ENCODE results near the gene NFYC.

The NFYC gene

GRCh38 chr1:40691538-40692428 is at the start of gene NFYC:
Gene NFYC, plus strand, starts transcription at chr1:40691704. Its CDS starts 47,140 bp downstream, at chr1:40738844.
- peak; percentile 98 for DNase-seq

DNA sequence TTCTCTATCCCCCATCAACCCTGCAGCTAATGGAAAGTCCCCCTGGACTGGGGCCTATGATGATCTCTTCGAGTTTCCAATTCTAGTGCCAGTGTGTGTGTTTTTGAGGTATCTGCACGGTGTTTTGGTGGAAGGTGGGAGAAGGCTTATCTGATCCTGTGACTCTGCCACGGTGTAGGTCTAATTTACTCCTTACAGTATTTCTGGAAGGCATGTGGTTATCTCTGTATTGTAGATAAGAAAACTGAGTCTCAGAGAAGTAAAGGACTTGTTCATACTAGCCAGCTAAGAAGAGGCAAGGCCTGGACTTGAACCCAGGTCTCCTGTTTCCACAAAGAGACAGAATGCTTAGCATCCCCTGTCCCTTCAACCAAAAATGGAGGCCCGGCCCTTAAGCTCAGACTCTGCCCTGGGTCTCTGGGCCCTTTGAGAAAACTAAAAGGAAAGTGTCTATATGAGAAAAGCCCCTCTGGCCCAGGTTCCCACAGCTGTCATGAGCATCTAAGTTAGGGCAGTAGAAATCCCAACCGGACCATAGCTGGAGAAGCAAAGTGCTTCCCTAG is 46.3 kb upstream of the NFYC start:
- DNase-seq: no peak

DNA sequence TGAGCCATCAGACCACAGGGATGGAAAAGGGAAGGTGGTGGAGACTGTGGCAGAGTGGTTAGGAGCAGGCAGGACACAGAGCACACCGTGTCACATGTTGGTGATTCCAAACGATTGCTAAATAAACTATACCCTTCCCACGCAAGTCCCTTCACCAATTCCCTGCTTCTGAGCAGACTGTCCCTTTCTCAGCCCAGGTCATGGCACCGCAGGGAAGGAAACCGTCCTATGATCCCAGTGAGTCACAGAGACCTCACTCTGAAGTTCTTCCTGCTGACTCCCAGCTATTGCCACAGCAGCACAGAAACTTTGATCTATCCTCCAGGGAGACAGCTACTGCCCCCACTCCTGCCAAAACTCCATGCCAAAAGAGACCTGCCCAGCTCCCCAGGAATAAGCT is 45.2 kb upstream of the NFYC start:
- DNase-seq: no peak

- DNase-seq: no peak
Observed at GRCh38 chr1:40648200-40648599, 43.3 kb upstream of the NFYC start.

GRCh38 chr1:40648928-40649591 is 42.4 kb upstream of the NFYC start:
- no peak for DNase-seq

DNA sequence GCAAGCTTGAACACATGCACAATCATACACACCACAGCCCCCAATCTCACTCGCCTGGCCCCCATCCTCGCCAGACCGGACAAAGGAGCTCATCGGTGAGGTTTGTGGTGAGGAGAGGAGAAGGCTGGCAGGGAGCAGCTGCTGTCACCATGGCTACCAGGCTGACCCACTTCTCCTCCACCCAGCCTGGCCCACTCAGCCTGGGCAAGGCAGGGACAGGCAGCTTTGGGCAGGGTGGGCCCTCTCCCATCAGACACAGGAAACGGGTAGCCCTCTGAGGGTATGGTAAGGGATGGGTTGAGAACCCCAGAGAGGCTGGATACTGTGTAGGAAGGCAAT is 41.9 kb upstream of the NFYC start:
- peak; percentile 89 for DNase-seq

DNA sequence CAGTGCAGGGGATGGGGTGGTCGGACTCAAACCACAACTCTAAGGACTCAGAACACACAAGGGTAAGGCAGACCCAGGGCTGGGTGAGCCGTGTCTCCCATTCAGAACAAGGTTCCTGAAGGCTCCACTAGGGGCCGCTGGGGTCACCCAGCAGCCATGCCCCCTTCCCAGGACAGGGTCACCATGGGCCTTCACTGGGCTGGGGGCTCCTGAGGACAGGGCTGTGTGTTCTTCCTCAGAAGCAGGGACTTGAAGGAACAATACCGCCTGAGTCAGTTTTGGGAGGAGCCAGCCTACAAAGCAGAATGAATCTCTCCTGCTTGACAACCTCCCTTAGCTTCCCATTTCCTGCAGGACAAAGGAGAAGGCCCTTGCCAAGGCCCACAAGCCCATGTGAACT is 41.4 kb upstream of the NFYC start:
- no peak for DNase-seq

DNA sequence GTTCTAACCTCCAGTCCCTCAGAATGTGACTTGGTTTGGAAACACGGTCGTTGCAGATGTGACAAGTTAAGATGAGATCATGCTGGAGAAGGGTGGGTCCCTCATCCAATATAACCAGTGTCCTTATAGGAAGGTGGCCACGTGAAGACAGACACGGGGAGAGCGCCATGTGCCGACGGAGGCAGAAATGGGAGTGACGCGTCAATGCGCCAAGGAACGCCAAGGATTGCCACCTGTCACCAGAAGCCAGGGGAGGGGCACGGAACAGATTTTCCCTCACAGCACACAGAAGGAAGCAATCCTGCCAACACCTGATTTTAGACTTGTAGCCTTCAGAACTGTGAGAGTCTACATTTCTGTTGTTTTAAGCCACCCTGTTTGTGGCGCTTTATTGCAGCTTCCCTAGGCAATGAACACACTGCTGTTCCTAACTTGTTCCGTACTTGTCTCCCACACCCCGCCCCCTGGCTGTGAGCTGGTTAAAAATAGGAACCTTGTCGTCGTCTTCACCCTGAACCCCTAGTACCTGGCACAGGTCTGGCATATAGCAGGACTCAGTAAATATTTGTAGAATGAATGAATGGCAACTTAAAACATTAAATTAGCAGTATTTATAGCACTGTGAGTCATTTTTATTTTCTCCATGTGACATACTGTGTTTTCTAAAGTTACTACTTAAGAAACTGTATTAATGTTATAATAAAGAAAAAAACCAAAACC is 40.2 kb upstream of the NFYC start:
- no peak for DNase-seq

- no peak for DNase-seq
Observed at GRCh38 chr1:40652468-40652867, 39.0 kb upstream of the NFYC start.

DNA sequence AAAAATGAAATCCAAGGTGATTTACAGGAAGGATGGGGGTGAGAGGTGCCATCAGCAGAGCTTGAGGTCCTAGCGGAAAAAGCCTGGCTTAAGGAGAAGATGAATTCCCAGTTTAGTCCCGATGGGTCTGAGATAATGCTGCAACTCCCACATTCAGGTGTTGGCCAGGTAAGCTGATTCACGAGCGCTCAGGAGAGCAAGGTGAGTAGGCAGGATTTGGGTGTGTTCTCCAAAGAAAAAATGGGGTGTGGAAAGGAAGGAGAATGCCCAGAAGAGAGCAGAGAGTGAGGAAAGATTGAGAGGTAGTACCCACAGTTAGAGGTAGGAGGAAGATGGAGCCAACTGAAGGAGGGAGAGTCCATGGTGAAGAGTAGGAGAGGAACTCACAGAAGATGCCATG is 38.5 kb upstream of the NFYC start:
- DNase-seq: no peak

GRCh38 chr1:40653851-40654537 is 37.5 kb upstream of the NFYC start:
- DNase-seq: peak; percentile 84

DNA sequence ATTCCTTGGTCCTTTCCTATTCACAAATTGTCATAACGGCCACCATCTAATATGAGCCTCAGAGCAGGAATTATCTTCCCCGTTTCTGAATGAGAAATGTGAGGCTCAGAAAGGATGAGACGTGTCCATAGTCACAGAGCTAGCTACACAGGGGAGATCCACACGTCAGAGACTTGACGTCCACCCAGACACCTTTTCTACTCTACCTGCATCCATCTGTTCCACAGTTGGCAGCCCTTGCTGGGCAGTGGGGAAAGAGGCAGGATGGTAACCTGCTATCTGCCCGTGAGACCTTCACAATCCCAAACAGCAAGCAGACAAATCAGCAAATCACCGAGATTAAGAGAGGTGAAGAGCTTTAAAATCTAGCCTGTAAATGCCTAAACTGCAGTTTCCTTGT is 34.5 kb upstream of the NFYC start:
- no peak for DNase-seq

DNA sequence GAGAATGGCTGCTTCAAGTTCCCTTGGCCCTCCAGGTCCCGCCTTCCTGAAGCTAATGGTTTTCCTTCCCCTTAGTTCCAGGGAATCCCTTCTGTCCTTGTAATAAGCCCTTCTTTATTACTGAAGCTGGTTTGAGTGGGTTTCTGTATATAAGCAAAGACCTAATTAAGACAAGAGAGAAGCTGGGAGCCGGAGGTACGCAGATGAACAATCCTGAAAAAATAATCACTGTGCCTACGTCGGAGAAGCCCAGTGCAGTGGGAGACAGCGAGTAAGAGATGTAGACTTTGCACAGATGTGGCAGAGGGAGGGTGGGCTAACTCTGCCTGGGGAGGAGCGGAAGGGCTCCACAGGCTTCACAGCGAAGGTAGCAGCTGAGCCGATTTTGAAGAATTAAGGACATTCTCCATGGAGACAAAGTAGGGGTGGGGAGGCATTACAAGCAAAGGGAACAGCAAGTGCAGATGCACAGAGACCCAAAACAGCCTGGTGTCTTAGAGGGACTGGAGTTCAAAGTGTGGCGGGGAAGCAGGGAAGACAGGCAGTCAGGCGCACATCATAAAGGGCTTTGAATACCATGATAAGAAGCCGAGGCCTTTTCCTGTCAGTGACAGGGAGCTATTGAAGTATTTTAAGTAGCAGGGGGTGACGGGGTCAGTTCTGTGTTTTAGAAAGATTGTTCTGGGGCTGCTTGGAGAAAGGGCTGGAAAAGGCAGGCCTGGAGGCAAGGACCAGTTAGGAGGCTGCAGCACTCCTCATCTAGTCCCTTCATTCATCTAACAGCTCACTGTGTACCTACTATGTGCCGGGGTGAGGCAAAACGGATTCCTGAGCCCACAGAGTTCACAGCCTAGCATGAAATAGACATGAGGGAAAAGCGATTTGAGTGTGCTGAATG is 32.5 kb upstream of the NFYC start:
- no peak for DNase-seq

DNA sequence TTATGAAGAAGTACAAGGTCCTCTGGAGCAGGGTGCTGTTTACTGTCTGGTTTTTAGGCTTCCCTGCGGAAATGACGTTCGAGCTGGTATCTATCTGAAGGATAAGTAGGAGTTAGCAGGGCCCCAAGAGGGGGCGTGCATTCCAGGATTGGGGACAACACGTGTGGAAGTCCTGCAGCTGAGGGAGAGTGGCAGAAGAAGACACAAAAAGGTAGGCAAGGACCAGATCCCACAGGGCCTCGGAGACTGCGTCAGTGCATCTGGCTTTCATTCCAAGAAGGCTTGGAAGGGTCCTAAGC is 31.9 kb upstream of the NFYC start:
- no peak for DNase-seq

- DNase-seq: no peak
Observed at GRCh38 chr1:40661678-40662077, 29.8 kb upstream of the NFYC start.

DNA sequence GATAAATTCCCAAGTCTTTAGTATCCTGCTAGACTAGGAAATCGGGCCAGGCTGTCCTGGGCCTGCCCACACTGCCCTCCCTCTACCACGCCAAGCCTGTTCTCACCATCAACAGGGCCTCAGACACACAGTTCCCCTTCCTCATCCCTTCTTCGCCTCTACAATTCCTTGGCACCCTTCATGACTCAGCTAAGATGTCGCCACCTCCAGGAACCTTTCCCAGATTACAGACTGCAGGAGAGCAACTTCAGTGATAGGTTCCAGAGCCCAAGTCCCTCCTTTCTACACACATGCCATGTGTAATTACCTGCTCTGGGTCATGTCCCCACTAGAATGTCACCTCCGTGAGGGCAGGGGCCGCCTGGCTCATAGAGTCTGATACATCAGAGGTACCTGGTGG is 29.4 kb upstream of the NFYC start:
- no peak for DNase-seq

DNA sequence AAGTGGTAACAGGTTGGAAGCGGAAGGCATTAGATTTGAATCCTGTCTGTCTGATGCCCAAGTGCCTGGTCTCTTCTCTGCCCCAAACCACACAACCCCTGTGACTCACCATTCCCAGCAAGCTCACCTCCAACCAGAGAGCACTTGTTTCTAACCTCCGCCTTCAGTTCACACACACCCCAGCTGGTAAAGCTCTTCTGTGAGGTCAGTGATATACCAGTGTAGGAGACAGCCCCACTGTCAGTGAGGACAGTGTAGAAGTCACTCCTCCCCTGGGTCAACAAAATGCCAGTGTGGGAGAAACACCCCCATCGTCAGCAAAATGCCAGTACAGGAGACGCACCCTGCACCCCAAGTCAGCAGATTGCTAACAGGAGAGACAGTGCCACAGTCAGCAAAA is 28.6 kb upstream of the NFYC start:
- no peak for DNase-seq

DNA sequence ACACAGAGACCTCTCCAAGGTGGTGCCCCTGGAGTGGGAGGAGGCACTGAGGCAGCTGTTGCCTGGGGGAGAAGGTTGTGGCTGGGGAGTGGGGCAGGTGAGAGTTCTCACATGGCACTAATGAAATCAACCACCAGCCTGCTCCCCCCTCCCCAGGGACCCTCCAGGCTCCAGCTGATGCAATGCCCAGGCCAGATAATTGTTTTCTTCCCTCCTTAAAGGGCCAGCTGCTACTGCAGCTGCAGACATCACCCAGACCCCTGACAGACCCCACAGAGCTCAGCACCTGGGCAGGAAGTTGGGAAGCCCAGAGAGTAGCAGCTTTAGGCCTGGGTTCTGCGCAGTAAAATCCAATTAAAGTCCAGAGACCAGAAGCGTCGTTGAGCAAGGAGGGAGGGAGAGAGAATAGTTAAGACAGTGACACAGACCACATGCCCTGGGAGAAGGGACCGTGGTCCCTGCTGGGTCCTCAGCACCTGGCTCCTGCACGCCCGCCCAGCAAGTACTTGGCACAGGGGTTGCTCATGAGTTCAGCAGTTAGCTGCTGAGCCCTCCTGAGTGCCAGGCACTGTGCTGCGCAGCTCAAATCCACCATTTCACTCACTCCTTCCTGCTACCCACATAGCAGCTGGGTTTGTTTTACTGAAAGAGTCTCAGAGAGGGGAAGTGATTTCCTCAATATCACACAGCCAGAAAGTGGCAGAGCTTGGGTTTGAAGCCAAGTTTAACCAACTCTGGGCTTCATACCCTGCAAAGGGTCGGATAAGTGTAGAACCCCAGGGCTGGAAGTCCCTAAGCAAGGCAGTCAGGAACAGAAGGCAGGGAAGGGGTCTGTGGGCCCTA is 28.0 kb upstream of the NFYC start:
- DNase-seq: peak; percentile 68

GRCh38 chr1:40664167-40664537 is 27.4 kb upstream of the NFYC start:
- DNase-seq: no peak

- DNase-seq: no peak
Observed at GRCh38 chr1:40664791-40665190, 26.7 kb upstream of the NFYC start.

Measured in retina (tissue), 1 donor.